Muscle layer of colon (tissue), 2 donors: Measurements from ENCODE around the gene TLE5.
A peak's percentile ranks its signal among the peaks of the same experiment; 100 is the strongest.
"Not testable (repeated sequence)": the region's sequence is repeated elsewhere in the genome, so short reads cannot be mapped to it uniquely, and the experiment has no call there.

Experiments used
- H3K27ac ChIP-seq: one replicate; pipeline ENCODE4 v1.7.0; 2013; ENCODE audit warnings: low read depth, mild to moderate bottlenecking, low read length, moderate library complexity
- H3K27me3 ChIP-seq, 2 donors: one replicate each; pipeline ENCODE4 v1.7.0; 2013; ENCODE audit warnings: low read length in 2 of 2, mild to moderate bottlenecking in 2 of 2; ENCODE audit not compliant: insufficient read depth in 2 of 2, control insufficient read depth in 1 of 2
- H3K36me3 ChIP-seq: one replicate; pipeline ENCODE4 v1.7.0; 2013; ENCODE audit warnings: mild to moderate bottlenecking, low read length; ENCODE audit not compliant: insufficient read depth
- H3K4me1 ChIP-seq: one replicate; pipeline ENCODE4 v1.7.0; 2013; ENCODE audit warnings: mild to moderate bottlenecking, low read length; ENCODE audit not compliant: insufficient read depth
- H3K4me3 ChIP-seq, 2 donors: one replicate each; pipeline ENCODE4 v1.7.0; 2013; ENCODE audit warnings: low read length in 2 of 2, low read depth in 1 of 2, mild to moderate bottlenecking in 1 of 2, moderate library complexity in 1 of 2
- H3K9ac ChIP-seq: one replicate; pipeline ENCODE4 v1.7.0; 2013; ENCODE audit warnings: low read length
- H3K9me3 ChIP-seq: one replicate; pipeline ENCODE4 v1.7.0; 2013; ENCODE audit warnings: mild to moderate bottlenecking, low read length
- donor health status: abdominal sarcoma.
- donor health status: Adenocarcinoma of cecum.

Gene TLE5

DNA sequence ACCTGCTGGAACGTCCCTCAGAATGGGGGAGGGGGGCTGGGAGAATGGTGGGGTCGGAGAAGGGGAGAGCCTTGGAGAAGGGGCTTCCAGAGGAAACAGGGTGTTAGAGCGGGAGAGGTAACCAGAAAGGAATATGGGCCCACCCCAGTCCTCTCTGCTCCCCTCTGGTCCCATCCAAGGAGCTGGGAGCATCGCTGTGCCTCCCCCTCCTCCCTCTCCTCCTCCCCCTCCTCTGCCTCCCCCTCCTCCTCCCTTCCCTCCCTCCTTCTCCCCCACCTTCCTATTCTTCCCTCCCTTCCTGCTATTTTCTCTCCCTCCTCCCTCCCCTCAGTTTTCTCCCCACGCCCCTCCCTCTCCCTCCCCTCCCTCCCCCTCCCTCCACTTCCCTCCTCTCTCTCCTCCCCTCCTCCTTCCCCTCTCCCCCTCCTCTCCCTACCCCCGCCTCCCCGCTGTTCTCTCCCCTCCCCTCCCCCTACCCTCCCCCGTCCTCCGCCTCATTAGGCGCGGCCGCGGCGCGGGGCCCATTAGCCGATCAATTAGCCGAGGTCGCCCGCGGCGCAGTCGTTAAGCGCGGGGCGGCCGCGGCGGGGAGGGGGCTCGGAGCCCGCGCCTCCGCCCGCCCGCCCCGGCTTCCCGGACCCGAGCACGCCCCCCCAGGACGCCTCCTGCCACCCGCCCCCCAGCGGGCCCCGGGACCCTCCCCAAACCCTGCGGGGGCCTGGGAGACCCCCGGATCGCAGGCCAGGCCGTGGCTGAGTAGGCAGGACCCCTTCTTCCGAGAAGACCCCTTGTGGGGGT, 15.4 kb downstream of the TLE5 start:
- Histone ChIP-seq H3K27ac (peak overlapping the region; percentile 85), H3K4me1 (peaks cover 7% of the 10 kb centered on the region), H3K4me3 (peak overlapping the region; percentile 36 to 53), H3K36me3 (no peaks in the 10 kb centered on the region), H3K27me3 (no peaks in the 10 kb centered on the region), H3K9ac (no peak overlapping the region), H3K9me3 (no peaks in the 10 kb centered on the region)

DNA sequence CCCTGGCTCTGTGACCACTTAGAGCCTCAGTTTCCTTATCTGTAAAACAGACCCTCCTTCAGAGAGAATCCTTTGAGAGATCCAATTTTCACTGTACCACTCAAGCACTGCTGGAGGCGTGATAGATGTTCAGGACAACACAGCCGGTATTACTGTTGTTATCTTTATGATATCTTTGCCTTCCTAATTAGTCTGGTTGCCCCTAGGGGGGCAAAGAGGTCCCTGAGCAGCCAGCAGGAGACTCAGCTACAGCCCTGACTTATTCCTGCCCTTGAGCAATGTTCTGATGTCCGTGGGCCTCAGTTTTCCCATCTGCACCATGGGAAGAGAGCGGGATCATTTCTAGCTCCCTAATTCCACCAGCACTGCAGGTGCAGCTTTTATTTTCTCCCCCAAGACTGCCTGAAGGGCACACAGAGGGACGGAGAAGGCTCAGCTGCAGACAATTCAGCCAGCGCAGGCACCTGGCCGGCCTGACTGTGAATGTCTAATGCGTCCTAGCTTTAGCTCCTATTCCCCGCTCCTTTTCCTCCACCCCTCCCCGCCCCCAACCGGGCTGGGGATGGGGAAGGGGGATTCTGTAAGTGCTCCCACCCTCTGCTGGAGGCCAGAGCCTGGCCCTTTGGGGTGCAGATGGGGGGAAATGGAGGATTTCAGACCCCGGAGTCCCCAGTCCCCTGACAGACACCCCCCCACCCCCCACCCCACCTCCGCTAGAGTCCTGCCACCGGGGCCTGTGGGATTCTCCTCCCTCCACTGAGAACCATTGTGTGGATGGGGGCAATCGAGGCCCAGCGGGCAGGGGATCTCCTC, 16.2 kb downstream of the TLE5 start:
- H3K9me3 ChIP-seq, result no peaks in the 10 kb centered on the region
- no peak overlapping the region for H3K4me3 ChIP-seq
- peak overlapping the region; percentile 85 for H3K27ac ChIP-seq
- H3K4me1 ChIP-seq, result peaks cover 7% of the 10 kb centered on the region
- H3K36me3 ChIP-seq, result no peaks in the 10 kb centered on the region
- H3K27me3 ChIP-seq, result no peaks in the 10 kb centered on the region
- H3K9ac ChIP-seq, result no peak overlapping the region

DNA sequence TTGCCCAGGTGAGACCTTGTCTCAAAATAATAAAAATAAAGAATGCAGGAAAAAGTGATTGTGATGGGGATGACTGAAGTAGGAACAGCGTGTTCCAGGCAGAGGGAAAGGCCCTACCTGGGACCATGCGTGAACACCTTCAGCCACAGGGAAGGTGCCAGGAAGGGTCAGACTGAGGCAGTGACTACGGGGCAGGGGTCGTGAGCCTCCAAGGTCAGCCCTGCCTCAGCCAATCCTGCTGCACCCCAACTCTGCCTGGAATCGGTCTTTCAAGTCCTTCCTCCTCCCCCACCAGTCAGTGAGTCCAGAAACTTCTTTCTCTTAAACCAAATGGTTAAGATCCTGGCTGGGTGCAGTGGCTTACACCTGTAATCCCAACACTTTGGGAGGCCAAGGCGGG, 17.1 kb downstream of the TLE5 start:
- no peaks in the 10 kb centered on the region for H3K27me3 ChIP-seq
- no peak overlapping the region for H3K27ac ChIP-seq
- peaks cover 7% of the 10 kb centered on the region for H3K4me1 ChIP-seq
- H3K9me3 ChIP-seq, result no peaks in the 10 kb centered on the region
- no peak overlapping the region for H3K4me3 ChIP-seq
- no peak overlapping the region for H3K9ac ChIP-seq
- H3K36me3 ChIP-seq, result no peaks in the 10 kb centered on the region

DNA sequence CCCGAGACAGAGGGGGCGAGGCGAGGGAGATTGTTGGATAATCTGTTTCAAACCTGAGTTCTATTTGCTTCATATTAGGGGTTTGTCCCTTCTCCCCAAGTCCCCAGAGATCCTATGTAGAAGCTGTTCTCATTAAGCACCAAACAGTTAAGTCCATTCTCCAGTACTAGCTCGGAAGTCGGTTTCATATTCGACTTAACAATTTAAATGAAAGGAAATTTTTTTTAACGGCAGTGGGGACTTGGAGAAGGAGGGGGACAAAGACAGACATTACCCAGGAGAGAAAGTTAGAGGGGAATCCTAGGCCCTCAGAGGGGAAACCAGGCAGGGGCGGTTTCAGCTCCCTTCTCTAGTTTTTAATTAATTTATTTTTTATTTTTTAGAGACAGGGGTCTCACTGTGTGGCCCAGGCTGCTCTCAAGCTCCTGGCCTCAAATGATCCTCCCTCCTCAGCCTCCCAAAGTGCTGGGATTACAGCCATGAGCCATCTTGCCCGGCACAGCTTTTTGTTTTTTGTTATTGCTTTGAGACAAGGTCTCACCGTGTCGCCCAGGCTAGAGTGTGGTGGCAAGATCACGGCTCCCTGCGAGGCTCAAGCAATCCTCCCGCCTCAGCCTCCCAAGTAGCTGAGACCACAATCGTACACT, 19.6 kb downstream of the TLE5 start:
- Histone ChIP-seq H3K27ac (peak overlapping the region; percentile 8), H3K9me3 (no peaks in the 10 kb centered on the region), H3K9ac (peak overlapping the region; percentile 44), H3K4me3 (no peak overlapping the region), H3K4me1 (peaks cover 1% of the 10 kb centered on the region), H3K27me3 (no peaks in the 10 kb centered on the region), H3K36me3 (no peaks in the 10 kb centered on the region)

DNA sequence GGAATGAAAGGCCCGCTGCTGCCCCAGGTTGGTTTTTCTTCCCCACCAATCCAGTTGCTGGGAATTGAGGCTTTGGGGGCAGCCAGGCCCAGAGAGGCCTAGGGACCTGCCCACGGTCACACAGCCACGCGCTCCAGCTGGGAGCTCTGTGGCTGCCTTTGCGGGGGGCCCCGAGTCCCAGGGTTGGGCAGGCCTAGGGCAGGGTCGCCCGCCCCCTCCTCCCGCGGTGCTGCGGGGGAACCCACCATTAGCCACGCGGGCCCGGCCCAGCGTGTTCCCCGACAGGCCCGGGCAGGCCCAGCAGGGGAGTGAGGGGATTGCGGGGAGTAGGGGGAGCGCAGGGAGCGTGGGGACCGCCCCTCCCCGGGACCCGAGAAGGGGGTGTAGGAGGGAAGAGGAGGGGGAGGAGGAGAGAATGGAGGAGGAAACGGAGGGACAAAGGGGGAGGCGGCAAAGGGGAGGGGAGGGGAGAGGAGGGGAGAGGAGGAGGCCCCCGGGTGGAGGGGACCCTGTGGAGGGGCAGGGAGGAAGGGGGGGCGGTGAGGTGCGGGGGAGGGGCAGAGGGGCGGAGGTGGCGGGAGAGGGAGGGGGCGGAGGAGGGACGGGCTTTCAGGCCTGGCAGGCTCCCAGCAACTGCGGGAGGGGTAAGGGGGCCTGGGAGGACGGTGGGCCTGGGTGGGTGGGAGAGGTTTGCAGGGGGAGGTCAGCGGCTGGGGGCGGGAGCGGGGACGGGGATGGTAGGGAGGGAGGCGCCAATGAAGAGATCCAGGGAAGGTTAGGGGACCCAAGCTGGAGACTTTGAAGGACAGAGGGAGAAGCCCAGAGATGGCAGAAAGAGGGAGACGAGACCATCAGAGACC, 20.3 kb downstream of the TLE5 start:
- H3K36me3 ChIP-seq, result no peaks in the 10 kb centered on the region
- H3K27ac ChIP-seq, result peak overlapping the region; percentile 12
- H3K9ac ChIP-seq, result peak overlapping the region; percentile 44
- H3K4me3 ChIP-seq, result peak overlapping the region in 1 of 2 donors; percentile 50
- H3K9me3 ChIP-seq, result no peaks in the 10 kb centered on the region
- no peaks in the 10 kb centered on the region for H3K27me3 ChIP-seq
- no peaks in the 10 kb centered on the region for H3K4me1 ChIP-seq

DNA sequence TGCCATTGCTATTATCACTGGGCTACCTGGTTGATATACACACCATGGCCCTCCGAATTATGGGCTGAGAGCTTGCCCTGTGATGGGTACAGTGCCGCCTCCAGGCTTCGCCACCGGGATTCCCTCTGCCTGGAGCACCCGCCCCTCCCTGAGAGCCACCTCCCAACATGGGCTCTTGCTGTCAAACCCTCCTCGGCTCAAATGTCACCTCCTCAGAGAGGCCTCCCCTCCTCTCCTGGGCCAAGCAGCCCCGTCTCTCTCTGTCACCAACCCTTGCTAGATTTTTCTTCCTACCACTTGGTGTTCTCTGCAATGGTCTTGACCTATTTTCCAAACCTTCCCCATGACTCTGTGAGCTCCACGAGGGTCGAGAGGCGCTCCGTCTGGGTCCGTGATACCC, 21.0 kb downstream of the TLE5 start:
- H3K27ac ChIP-seq, result peak overlapping the region; percentile 12
- H3K4me1 ChIP-seq, result peaks cover 4% of the 10 kb centered on the region
- no peak overlapping the region for H3K9ac ChIP-seq
- no peaks in the 10 kb centered on the region for H3K9me3 ChIP-seq
- H3K36me3 ChIP-seq, result no peaks in the 10 kb centered on the region
- no peak overlapping the region for H3K4me3 ChIP-seq
- no peaks in the 10 kb centered on the region for H3K27me3 ChIP-seq

DNA sequence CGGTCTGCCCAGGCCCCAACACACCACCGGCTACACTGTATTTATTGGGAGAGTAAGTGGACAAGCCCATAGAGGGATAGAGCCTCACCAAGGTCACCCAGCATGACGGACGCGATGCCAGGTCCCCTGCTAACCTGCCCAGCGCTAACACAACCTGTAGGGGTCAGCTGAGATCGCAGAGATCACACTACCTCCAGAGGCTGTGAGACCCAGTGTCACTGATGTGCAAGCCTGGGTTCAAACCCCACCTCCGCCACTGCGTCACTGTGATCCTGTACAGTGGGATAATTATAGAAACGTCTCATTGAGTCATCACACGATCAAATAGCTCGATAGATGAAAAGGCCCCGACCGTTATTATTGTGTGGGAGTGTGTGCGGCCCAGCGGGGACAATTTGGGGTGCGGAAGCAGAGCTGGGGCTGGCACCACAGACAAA, 22.6 kb downstream of the TLE5 start:
- Histone ChIP-seq H3K36me3 (no peaks in the 10 kb centered on the region), H3K9ac (no peak overlapping the region), H3K27ac (no peak overlapping the region), H3K4me1 (peaks cover 11% of the 10 kb centered on the region), H3K9me3 (no peaks in the 10 kb centered on the region), H3K4me3 (no peak overlapping the region), H3K27me3 (no peaks in the 10 kb centered on the region)

DNA sequence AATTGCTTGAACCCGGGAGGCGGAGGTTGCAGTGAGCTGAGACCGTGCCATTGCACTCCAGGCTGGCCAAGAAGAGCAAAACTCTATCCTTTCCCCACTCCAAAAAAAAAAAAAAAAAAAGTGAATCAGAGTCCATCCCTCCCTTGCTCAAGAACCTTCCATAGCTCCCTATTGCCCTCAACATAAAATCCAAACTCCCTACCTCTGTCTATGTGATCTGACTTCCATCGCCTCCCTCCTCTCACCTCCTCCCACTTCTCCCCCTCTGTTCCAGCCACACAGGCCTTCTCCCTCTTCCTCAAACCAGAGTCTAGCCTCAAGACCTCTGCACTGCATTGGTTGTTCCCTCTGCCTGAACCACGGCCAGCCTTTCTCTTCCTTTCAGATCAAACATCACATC, 23.2 kb downstream of the TLE5 start:
- Histone ChIP-seq H3K4me3 (no peak overlapping the region), H3K27ac (no peak overlapping the region), H3K36me3 (no peaks in the 10 kb centered on the region), H3K4me1 (peaks cover 16% of the 10 kb centered on the region), H3K9me3 (no peaks in the 10 kb centered on the region), H3K27me3 (no peaks in the 10 kb centered on the region), H3K9ac (no peak overlapping the region)

DNA sequence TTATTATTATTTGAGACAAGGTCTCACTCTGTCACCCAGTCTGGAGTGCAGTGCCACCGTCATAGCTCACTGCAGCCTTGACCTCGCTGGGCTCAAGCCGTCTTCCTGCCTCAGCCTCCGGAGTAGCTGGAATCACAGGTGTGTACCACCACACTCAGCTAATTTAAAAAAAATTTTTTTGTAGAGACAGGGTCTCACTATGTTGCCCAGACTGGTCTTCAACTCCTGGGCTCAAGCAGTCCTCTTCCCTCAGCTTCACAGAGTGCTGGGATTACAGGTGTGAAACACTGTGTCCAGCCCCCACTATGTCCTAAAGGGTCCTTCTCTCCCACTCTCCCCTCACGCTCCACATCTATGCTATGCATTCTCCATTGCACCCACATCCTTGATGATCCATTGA, 24.1 kb downstream of the TLE5 start:
- no peaks in the 10 kb centered on the region for H3K9me3 ChIP-seq
- no peaks in the 10 kb centered on the region for H3K27me3 ChIP-seq
- H3K9ac ChIP-seq, result no peak overlapping the region
- peaks cover 16% of the 10 kb centered on the region for H3K4me1 ChIP-seq
- H3K27ac ChIP-seq, result no peak overlapping the region
- H3K4me3 ChIP-seq, result no peak overlapping the region
- no peaks in the 10 kb centered on the region for H3K36me3 ChIP-seq

DNA sequence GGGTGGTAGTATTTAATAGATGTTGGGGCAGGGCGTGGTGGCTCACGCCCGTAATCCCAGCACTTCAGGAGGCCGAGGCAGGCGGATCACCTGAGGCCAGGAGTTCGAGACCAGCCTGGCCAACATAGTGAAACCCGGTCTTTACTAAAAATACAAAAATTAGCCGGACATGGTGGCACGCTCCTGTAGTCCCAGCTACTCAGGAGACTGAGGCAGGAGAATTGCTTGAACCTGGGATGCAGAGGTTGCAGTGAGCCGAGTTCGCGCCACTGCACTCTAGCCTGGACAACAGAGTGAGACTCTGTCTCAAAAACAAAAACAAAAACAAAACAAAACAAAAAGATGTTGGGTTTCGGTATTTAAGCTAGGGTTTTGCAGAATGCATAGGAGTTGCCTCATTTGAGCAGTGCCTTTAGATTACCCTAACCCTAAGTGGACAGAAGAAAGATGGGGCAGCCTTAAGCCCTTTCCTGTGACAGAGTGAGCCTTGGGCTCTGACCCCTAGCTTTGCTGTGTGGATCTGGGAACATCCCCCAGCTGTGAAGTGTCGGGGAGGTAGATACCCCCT, 25.2 kb downstream of the TLE5 start:
- peak overlapping the region; percentile 61 for H3K9ac ChIP-seq
- H3K9me3 ChIP-seq, H3K36me3 ChIP-seq, H3K27me3 ChIP-seq: not testable (repeated sequence)
- H3K27ac ChIP-seq, result peak overlapping the region; percentile 92
- peak overlapping the region in 1 of 2 donors; percentile 76 for H3K4me3 ChIP-seq
- peaks cover 16% of the 10 kb centered on the region for H3K4me1 ChIP-seq
